H1 (cell line): ENCODE results near the gene EZH1. TPM values are rescaled to one million over a fixed set of nuclear protein-coding genes. Genes with fewer than 3 reads are reported as not detected.
A peak's percentile ranks its signal among the peaks of the same experiment; 100 is the strongest.

ENCODE experiments used
- CTCF ChIA-PET: fragments of 300-600 bp; sonication (Branson Sonifier 250); formaldehyde crosslinking; loops from one replicate; lab custom pipeline; 2021; ENCODE audit not compliant: partially characterized antibody; lab: Charles Lee
- POLR2A ChIA-PET: fragments of 300-600 bp; sonication (Branson Sonifier 250); formaldehyde crosslinking; loops from one replicate; lab custom pipeline; 2021; ENCODE audit warnings: inconsistent platforms; ENCODE audit not compliant: partially characterized antibody; lab: Charles Lee
- DNase-seq, 2 experiments: peaks; one replicate each; pipeline versions ENCODE4 v3.0.0 to v3.0.0-alpha.2; 2010 to 2022; ENCODE audit warnings: low spot score in 2 of 2, low read depth in 1 of 2, mixed read lengths in 1 of 2
- FAIRE-seq: peaks from 2 replicates; lab custom pipeline; 2011; peaks lifted over from hg19 to GRCh38; lab: Jason Lieb, UNC
- H2AFZ ChIP-seq: 2 replicates; pipeline ENCODE4 v1.8.1; 2012; ENCODE audit warnings: low read length, inconsistent platforms
- H2AK5ac ChIP-seq: 2 replicates; pipeline ENCODE4 v1.6.1; 2013; ENCODE audit warnings: low read depth, low read length
- H2BK120ac ChIP-seq: replicated peaks from 2 replicates; pipeline ENCODE3; 2013; ENCODE audit warnings: low read depth, low read length, inconsistent platforms
- H2BK12ac ChIP-seq: 2 replicates; pipeline ENCODE4 v1.6.1; 2013; ENCODE audit warnings: low read depth, low read length
- H2BK15ac ChIP-seq: 2 replicates; pipeline ENCODE4 v1.6.1; 2013; ENCODE audit warnings: low read length
- H2BK20ac ChIP-seq: 2 replicates; pipeline ENCODE4 v1.6.1; 2013; ENCODE audit warnings: low read length
- H2BK5ac ChIP-seq: 2 replicates; pipeline ENCODE4 v1.6.1; 2013; ENCODE audit warnings: low read depth, low read length
- H3K14ac ChIP-seq: 2 replicates; pipeline ENCODE4 v1.6.1; 2013; ENCODE audit warnings: inconsistent platforms; ENCODE audit not compliant: insufficient read length
- H3K18ac ChIP-seq: 2 replicates; pipeline ENCODE4 v1.6.1; 2013; ENCODE audit warnings: low read length; ENCODE audit errors: extremely low read depth
- H3K23ac ChIP-seq: 2 replicates; pipeline ENCODE4 v1.6.1; 2013; ENCODE audit warnings: inconsistent platforms; ENCODE audit not compliant: insufficient read length
- H3K23me2 ChIP-seq: 2 replicates; pipeline ENCODE4 v1.6.1; 2013; ENCODE audit warnings: low read depth, low read length
- H3K27ac ChIP-seq: 2 replicates; pipeline ENCODE4 v1.6.1; 2011; ENCODE audit warnings: low read depth, low read length, inconsistent platforms
- H3K27me3 ChIP-seq, 4 experiments: replicated peaks in 1 of 4; 1 replicate in 1 of 4; 2 replicates in 3 of 4; pipeline versions ENCODE4 v1.6.1 to v1.8.1; 2011 to 2013; ENCODE audit warnings: low read length in 3 of 4, mild to moderate bottlenecking in 3 of 4, inconsistent platforms in 2 of 4, mixed read lengths in 2 of 4, moderate library complexity in 1 of 4; ENCODE audit not compliant: control insufficient read depth in 3 of 4, insufficient read depth in 3 of 4; ENCODE audit errors: extremely low read depth in 1 of 4
- H3K36me3 ChIP-seq, 4 experiments: 2 replicates each; pipeline versions ENCODE4 v1.6.1 to v1.8.1; 2011 to 2013; ENCODE audit warnings: mild to moderate bottlenecking in 4 of 4, low read length in 3 of 4, moderate library complexity in 2 of 4, control low read depth in 1 of 4, inconsistent platforms in 1 of 4; ENCODE audit not compliant: insufficient read depth in 4 of 4, control insufficient read depth in 2 of 4
- H3K4ac ChIP-seq: replicated peaks from 2 replicates; pipeline ENCODE3; 2013; ENCODE audit warnings: low read length, low read depth, mixed read lengths, inconsistent platforms; ENCODE audit not compliant: insufficient read length
- H3K4me1 ChIP-seq, 4 experiments: replicated peaks in 1 of 4; 1 replicate in 1 of 4; 2 replicates in 3 of 4; pipeline versions ENCODE4 v1.6.1 to v1.8.1; 2011 to 2013; ENCODE audit warnings: low read length in 3 of 4, inconsistent platforms in 2 of 4, mixed read lengths in 1 of 4; ENCODE audit not compliant: insufficient read depth in 4 of 4, control insufficient read depth in 3 of 4
- H3K4me2 ChIP-seq, 2 experiments: 2 replicates each; pipeline versions ENCODE4 v1.6.1 to v1.8.1; 2011 to 2013; ENCODE audit warnings: low read depth in 2 of 2, low read length in 2 of 2, control low read depth in 1 of 2, inconsistent platforms in 1 of 2, mild to moderate bottlenecking in 1 of 2; ENCODE audit not compliant: insufficient read depth in 1 of 2
- H3K4me3 ChIP-seq, 4 experiments: fragments of 200-600, 300-600 bp in 1 of 4; sonication (generic), shearing (Covaris generic), sonication (Bioruptor Twin) in 1 of 4; 2 replicates each; pipeline versions ENCODE4 v1.5.1 to v1.8.1; 2011 to 2016; ENCODE audit warnings: low read length in 4 of 4, low read depth in 3 of 4, control low read depth in 2 of 4, inconsistent platforms in 2 of 4, mild to moderate bottlenecking in 2 of 4, mixed read lengths in 1 of 4, moderate library complexity in 1 of 4; ENCODE audit not compliant: insufficient read depth in 2 of 4; ENCODE audit errors: extremely low read depth in 1 of 4
- H3K56ac ChIP-seq: replicated peaks from 2 replicates; pipeline ENCODE3; 2013; ENCODE audit warnings: low read depth, mild to moderate bottlenecking, mixed read lengths, low read length, inconsistent platforms; ENCODE audit not compliant: insufficient read length
- H3K79me1 ChIP-seq: 2 replicates; pipeline ENCODE4 v1.6.1; 2013; ENCODE audit warnings: low read depth, low read length, control low read depth
- H3K79me2 ChIP-seq, 2 experiments: 2 replicates each; pipeline versions ENCODE4 v1.6.1 to v1.8.1; 2012 to 2013; ENCODE audit warnings: low read length in 2 of 2, mild to moderate bottlenecking in 2 of 2, inconsistent platforms in 1 of 2; ENCODE audit not compliant: insufficient read depth in 2 of 2, control insufficient read depth in 1 of 2
- H3K9ac ChIP-seq, 4 experiments: replicated peaks in 1 of 4; 1 replicate in 1 of 4; 2 replicates in 3 of 4; pipeline versions ENCODE4 v1.6.1 to v1.8.1; 2011 to 2013; ENCODE audit warnings: low read depth in 3 of 4, low read length in 3 of 4, control low read depth in 2 of 4, mild to moderate bottlenecking in 2 of 4, moderate library complexity in 2 of 4, inconsistent platforms in 1 of 4; ENCODE audit errors: extremely low read depth in 1 of 4
- H3K9me3 ChIP-seq, 2 experiments: 2 replicates each; pipeline versions ENCODE4 v1.6.1 to v1.8.1; 2012 to 2013; ENCODE audit warnings: mild to moderate bottlenecking in 2 of 2, moderate library complexity in 2 of 2, control low read depth in 1 of 2, inconsistent platforms in 1 of 2, low read depth in 1 of 2, low read length in 1 of 2, mixed read lengths in 1 of 2; ENCODE audit not compliant: insufficient read depth in 2 of 2
- H4K20me1 ChIP-seq, 2 experiments: replicated peaks in 1 of 2; 2 replicates each; pipeline versions ENCODE3 to v1.8.1; 2011 to 2013; ENCODE audit warnings: inconsistent platforms in 2 of 2, low read length in 2 of 2, mild to moderate bottlenecking in 1 of 2; ENCODE audit not compliant: insufficient read depth in 2 of 2, control insufficient read depth in 1 of 2
- H4K5ac ChIP-seq: 2 replicates; pipeline ENCODE4 v1.6.1; 2013; ENCODE audit warnings: low read length, low read depth, mixed read lengths, inconsistent platforms; ENCODE audit not compliant: insufficient read length
- H4K8ac ChIP-seq: 2 replicates; pipeline ENCODE4 v1.8.0; 2013; ENCODE audit warnings: mild to moderate bottlenecking, moderate library complexity, low read length, inconsistent platforms; ENCODE audit not compliant: insufficient read depth; ENCODE audit errors: extremely low read depth
- H4K91ac ChIP-seq: replicated peaks from 2 replicates; pipeline ENCODE3; 2013; ENCODE audit warnings: low read length, mixed read lengths, inconsistent platforms; ENCODE audit not compliant: insufficient read length
- KDM4A ChIP-seq: IDR thresholded peaks from one replicate; pipeline ENCODE4 v1.7.1; 2012; ENCODE audit warnings: low read depth, mild to moderate bottlenecking, moderate library complexity, low read length, inconsistent platforms; ENCODE audit not compliant: severe bottlenecking
- YY1 ChIP-seq: IDR thresholded peaks from 2 replicates; pipeline ENCODE4 v1.6.1; 2011; ENCODE audit warnings: low read depth, mild to moderate bottlenecking, low read length
- WGBS, 2 experiments: shearing (Covaris generic) in 1 of 2; methylation state at CpG; one replicate each; pipeline versions ENCODE4 v1.1.6 to v1.1.7; 2013 to 2015; ENCODE audit warnings: low lambda C conversion rate in 2 of 2, mixed read lengths in 2 of 2, inconsistent platforms in 1 of 2, low coverage in 1 of 2, missing lambda C conversion rate in 1 of 2; ENCODE audit not compliant: insufficient replicate concordance in 2 of 2, insufficient coverage in 1 of 2, insufficient read length in 1 of 2; ENCODE audit errors: extremely low coverage in 1 of 2, missing lambda C conversion rate in 1 of 2; 5-methylcytosine and 5-hydroxymethylcytosine counted together
- polyA plus RNA-seq, 7 experiments: library from polyadenylated mRNA; depleted of rRNA in 3 of 7; stranded (reverse) in 5 of 7; unstranded in 2 of 7; fragments of >200 nt in 5 of 7; fragments of 200-250 nt in 2 of 7; gene quantifications; 1 replicate in 5 of 7; 2 replicates in 1 of 7; 4 replicates in 1 of 7; pipeline versions ENCODE4 v1.2.1 to v1.2.3, GENCODE V29; 2011 to 2013; ENCODE audit warnings: missing spikeins in 2 of 7, mixed read lengths in 2 of 7
- total RNA-seq: library from RNA; stranded (reverse); fragmentation: NEBNext Ultra II Directional; extraction: Animal tissue kit (Norgen Biotek cat#: 25700); gene quantifications from 2 replicates; pipeline ENCODE4 v1.2.1, GENCODE V29; 2021

The EZH1 gene
- total and polyA plus RNA-seq, 2 of the 8 experiments (the other 6 are each of a cell fraction or from before 2014, with no cell fraction given) = 17.4 to 20.8 TPM

DNA sequence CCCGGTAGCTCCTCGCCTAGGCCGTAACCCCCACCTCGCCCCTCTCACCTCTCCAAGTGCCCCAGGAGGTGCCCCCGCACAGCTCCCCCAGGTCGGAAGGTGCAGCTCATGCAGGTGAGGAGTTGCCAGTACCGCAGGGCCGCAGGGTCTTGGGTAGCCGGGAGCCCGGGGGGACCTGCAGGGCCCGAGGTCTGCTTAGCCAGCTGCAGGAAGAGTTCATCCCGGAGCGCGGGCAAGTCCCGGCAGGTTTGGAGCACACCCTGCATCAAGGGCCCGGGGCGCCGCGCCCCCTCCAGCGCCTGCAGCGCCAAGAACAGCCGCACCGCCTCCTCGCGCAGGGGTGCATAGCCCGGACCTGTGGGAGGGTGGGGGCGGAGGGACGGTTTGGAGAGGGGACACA, 72.8 kb downstream of the EZH1 start:
- H4K91ac ChIP-seq = peak overlapping the region; percentile 20
- no peak for DNase-seq
- peak overlapping the region; percentile 48; the same call in 1 of the 2 replicates for H4K8ac ChIP-seq
- no peak overlapping the region for H2AFZ ChIP-seq
- no peak overlapping the region for H3K14ac ChIP-seq
- peaks cover 0 to 52% (median 34%) of the 10 kb centered on the region in 4 experiments; a peak in 6 of 7 replicates for H3K4me1 ChIP-seq
- no peaks in the 10 kb centered on the region for H3K79me1 ChIP-seq
- H3K27me3 ChIP-seq = peaks cover 2 to 45% (median 33%) of the 10 kb centered on the region in 4 experiments
- H3K4me3 ChIP-seq = peak overlapping the region; percentile 23 to 65 (median 30); a peak in 5 of 8 replicates
- no peak overlapping the region for H2BK20ac ChIP-seq
- H3K36me3 ChIP-seq = peaks cover 4 to 28% (median 5%) of the 10 kb centered on the region in 4 experiments; a peak in 5 of 8 replicates
- H4K20me1 ChIP-seq = peaks cover 3 to 17% of the 10 kb centered on the region in 2 experiments
- H2BK15ac ChIP-seq = no peak overlapping the region; the same call in 1 of the 2 replicates
- no peak overlapping the region for H2BK120ac ChIP-seq
- no peak overlapping the region for H3K56ac ChIP-seq
- no peak overlapping the region for H3K23ac ChIP-seq
- H3K9ac ChIP-seq = no peak overlapping the region; a peak in 1 of 7 replicates
- H2BK12ac ChIP-seq = 0 out of 2 replicates have a peak overlapping the region, but pooled peaks have one; percentile 75
- no peak overlapping the region; the same call in 1 of the 2 replicates for H2BK5ac ChIP-seq
- H3K79me2 ChIP-seq = no peaks in the 10 kb centered on the region
- H3K27ac ChIP-seq = no peak overlapping the region
- no peak overlapping the region for H4K5ac ChIP-seq
- peak overlapping the region; percentile 60; the same call in 1 of the 2 replicates for H3K18ac ChIP-seq
- no peak for FAIRE-seq
- 28% methylated on average over 25 of the region's 28 CpGs; no CpG with 5 or more reads in 1 of the 2 experiments for WGBS, 2 experiments
- POLR2A ChIA-PET = interaction anchor here (1.0 to 16.6 kb wide), 8 partner anchors 3 to 273 kb away, joined by 3 to 239 read pairs (median 6); partner anchors contain the start of genes CCR10, PLEKHH3, PSMC3IP and TUBG2
- no peak overlapping the region for H3K4ac ChIP-seq
- CTCF ChIA-PET = interaction anchor here (0.5 to 7.1 kb wide), 11 partner anchors 8 to 110 kb away, joined by 3 to 56 read pairs (median 7); partner anchors contain the start of genes CCR10, CNTNAP1, PSMC3IP and RETREG3
- H3K9me3 ChIP-seq = no peaks in the 10 kb centered on the region
- TF ChIP-seq YY1 = no peak
- TF ChIP-seq KDM4A = peak; percentile 13
- no peak overlapping the region for H2AK5ac ChIP-seq
- peaks cover 29% of the 10 kb centered on the region for H3K23me2 ChIP-seq
- peak overlapping the region; percentile 69 to 96 for H3K4me2 ChIP-seq
